Measurements from ENCODE around the gene NCBP3. TPM values are rescaled to one million over a fixed set of nuclear protein-coding genes. Genes with fewer than 3 reads are reported as not detected.
"Not testable (repeated sequence)": the region's sequence is repeated elsewhere in the genome, so short reads cannot be mapped to it uniquely, and the experiment has no call there.

Gene NCBP3
- polyA plus RNA-seq, 3 donors, result 75.4 to 113 (median 112) TPM

- DNase-seq, result no peak
Measured at GRCh38 chr17:3852561-3852960, 6.5 kb upstream of the NCBP3 start.

- no peak for DNase-seq
Measured at GRCh38 chr17:3851461-3852100, 5.5 kb upstream of the NCBP3 start.

GRCh38 chr17:3848229-3848835, 2.3 kb upstream of the NCBP3 start:
- no peak for DNase-seq

- DNase-seq, result no peak
Measured at GRCh38 chr17:3847165-3847670, 1.2 kb upstream of the NCBP3 start.

- DNase-seq, result no peak
Measured at GRCh38 chr17:3846437-3847164, 555 bp upstream of the NCBP3 start.

- DNase-seq, result peak; percentile 24
Measured at GRCh38 chr17:3845291-3845620, 790 bp downstream of the NCBP3 start.

- not testable (repeated sequence) for DNase-seq
Measured at GRCh38 chr17:3844556-3844955, 1.5 kb downstream of the NCBP3 start.

GRCh38 chr17:3843935-3844516, 2.0 kb downstream of the NCBP3 start:
- peak; percentile 23 for DNase-seq

GRCh38 chr17:3838206-3838605, 7.8 kb downstream of the NCBP3 start:
- no peak for DNase-seq

- DNase-seq, result no peak
Measured at GRCh38 chr17:3836551-3836950, 9.5 kb downstream of the NCBP3 start.

- DNase-seq, result no peak
Measured at GRCh38 chr17:3835410-3836229, 10.4 kb downstream of the NCBP3 start.

GRCh38 chr17:3834811-3835210, 11.2 kb downstream of the NCBP3 start:
- DNase-seq, result no peak

GRCh38 chr17:3828852-3829232, 17.2 kb downstream of the NCBP3 start:
- DNase-seq, result no peak

GRCh38 chr17:3828151-3828851, 17.7 kb downstream of the NCBP3 start:
- DNase-seq, result no peak

- DNase-seq, result peak; percentile 42
Measured at GRCh38 chr17:3827124-3827773, 18.8 kb downstream of the NCBP3 start.

GRCh38 chr17:3826191-3826590, 19.9 kb downstream of the NCBP3 start:
- no peak for DNase-seq

- DNase-seq, result no peak
Measured at GRCh38 chr17:3821101-3821500, 24.9 kb downstream of the NCBP3 start.

GRCh38 chr17:3818786-3819185, 27.3 kb downstream of the NCBP3 start:
- DNase-seq, result no peak

GRCh38 chr17:3817851-3818605, 28.0 kb downstream of the NCBP3 start:
- DNase-seq, result no peak

- DNase-seq, result no peak
Measured at GRCh38 chr17:3815925-3816324, 30.1 kb downstream of the NCBP3 start.
